Measurements from ENCODE around the gene ZNF280A. TPM values are rescaled to one million over a fixed set of nuclear protein-coding genes. Genes with fewer than 3 reads are reported as not detected.

Gene ZNF280A, protein sequence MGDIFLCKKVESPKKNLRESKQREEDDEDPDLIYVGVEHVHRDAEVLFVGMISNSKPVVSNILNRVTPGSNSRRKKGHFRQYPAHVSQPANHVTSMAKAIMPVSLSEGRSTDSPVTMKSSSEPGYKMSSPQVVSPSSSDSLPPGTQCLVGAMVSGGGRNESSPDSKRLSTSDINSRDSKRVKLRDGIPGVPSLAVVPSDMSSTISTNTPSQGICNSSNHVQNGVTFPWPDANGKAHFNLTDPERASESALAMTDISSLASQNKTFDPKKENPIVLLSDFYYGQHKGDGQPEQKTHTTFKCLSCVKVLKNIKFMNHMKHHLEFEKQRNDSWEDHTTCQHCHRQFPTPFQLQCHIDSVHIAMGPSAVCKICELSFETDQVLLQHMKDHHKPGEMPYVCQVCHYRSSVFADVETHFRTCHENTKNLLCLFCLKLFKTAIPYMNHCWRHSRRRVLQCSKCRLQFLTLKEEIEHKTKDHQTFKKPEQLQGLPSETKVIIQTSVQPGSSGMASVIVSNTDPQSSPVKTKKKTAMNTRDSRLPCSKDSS
- not detected in 2 replicates for total RNA-seq (2014; rRNA removed; shearing (Covaris generic))

DNA sequence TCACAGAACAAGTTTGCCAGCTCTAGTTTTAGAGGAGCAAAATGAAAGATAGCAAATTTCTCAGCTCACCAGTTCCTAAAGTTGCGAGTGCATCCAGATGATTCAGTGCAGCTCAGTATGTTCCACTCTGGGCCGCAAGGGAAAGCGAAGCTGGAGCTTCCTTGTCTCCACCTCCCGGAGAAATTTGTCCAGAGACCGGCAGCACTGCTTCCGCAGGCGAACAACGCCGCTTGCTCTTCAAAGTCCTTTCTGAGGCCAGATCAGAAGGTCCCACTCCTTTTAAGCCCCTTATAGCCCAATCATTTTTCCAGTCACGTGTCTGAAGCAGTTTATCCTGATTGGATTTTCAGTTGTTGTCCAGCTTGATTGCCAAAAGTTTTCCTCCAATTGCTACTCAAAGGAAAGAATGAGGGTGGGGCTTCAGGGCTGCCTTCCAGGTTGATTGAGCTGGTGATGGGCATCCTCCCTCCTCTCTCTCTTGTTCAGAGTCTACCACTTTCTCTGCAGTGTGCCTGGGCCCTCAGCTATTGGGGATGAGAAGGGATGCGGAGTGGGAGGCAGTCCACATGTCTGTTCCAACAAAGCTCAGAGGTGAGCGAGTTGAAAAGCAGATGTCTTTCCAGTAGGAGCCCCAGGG is at the start of gene ZNF280A:
TSS of gene ZNF280A (minus strand) at position 251 of the 637 bp plus-strand sequence. CDS start 4,640 bp downstream, outside the sequence.

DNA sequence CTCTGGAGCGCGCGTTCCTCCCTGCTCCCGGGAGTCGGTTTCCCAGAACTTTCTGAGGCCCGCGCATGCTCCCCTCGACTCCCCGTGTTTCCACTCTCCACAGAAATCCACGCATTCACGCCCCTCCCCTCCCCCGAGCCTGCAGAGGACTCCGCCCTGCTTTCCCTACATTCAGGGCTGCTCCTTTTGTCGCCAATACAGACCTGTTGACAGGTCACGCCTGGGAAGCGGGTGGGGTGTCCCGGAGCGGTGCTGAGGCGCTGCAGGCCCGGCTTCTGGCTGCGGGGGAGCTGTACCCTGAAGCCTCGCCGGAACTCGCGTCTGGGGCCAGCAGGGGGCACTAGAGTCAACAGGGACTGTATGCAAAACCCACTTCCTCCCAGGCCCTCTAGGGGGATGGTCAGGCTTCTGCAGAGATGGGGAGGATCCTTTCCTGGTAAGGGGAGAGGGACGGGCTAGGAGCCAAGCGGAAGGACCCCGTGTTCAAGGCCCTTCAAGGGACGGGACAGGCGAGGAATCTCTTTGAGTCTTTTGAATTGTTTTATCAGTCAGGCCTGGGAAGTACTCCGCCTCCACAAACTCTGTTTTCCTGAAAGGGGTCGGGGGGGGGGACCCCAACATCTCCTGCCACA is 39.0 kb upstream of the ZNF280A start, which contains the start of gene PRAME:
TSS of gene PRAME (minus strand) at position 294 of the 632 bp plus-strand sequence. CDS start 2,433 bp downstream, outside the sequence.

DNA sequence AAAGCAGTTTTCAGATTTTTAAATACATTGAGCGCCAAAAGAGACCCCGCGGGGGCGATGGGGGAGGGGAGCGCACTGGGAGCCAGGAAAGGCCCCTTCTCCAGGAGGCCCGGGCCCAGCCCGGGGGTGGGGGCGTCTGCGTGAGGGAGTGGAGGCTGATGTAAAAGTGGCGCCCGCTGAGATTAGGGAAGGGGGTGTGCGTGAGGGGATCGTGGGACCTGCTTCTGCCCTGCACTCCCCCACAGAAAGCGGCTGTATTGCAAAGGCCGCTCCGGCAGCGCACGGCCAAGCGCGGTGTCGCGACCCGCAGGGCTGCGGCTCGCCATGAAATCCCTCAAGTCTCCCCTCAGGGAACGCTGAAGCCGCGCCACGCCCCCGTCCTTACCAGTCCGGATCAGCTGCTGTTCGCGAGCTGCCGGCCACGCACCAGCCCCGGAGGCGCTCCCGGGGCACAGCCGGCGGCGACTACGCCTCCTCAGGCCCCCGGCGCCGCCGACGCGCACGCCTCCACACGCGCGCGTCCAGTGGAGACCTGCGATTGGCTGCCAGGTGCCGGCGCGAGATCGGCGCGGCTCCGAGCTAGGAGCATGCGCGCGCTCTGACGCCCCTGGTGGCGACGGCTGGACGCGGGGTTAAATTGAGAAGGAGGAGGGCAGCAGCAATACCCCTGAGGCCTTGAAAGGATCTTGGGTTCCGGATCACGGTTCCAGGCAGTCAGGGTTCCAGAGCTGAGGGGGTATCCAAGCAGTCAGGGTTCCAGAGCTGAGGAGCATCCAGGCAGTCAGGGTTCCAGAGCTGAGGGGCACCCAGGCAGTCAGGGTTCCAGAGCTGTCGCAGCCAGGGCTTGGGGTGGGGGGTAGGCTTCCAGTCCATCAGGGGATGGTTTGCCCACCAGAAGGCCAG is 11.5 kb downstream of the ZNF280A start, which contains the start of gene ZNF280B:
TSS of gene ZNF280B (minus strand) at position 469 of the 903 bp plus-strand sequence. CDS start 19,344 bp downstream, outside the sequence.

Other genes with a start within 250 kb of the ZNF280A start
- not detected in 2 replicates for gene ZNF280B, start 11.5 kb downstream of the ZNF280A start, total RNA-seq (2014; rRNA removed; shearing (Covaris generic))
- 77.8 and 78.5 TPM in 2 replicates for gene PRAME, start 39.0 kb upstream of the ZNF280A start, total RNA-seq (2014; rRNA removed; shearing (Covaris generic))
- not detected in 2 replicates for gene GGTLC2, start 124.3 kb upstream of the ZNF280A start, total RNA-seq (2014; rRNA removed; shearing (Covaris generic))